Thoracic aorta (tissue), 2 donors: ENCODE data around the gene CHD6. TPM values are rescaled to one million over a fixed set of nuclear protein-coding genes. Genes with fewer than 3 reads are reported as not detected.

ENCODE experiments used
- ATAC-seq: fragments of 150-250 bp; one replicate; pipeline ENCODE4 v1.8.0; 2017; ENCODE audit warnings: low read depth; ENCODE audit not compliant: insufficient number of reproducible peaks, low FRiP score
- DNase-seq: peaks from one replicate; pipeline ENCODE4 v3.0.0-alpha.2; 2020; ENCODE audit warnings: low spot score
- H3K27ac ChIP-seq, 2 donors: fragments of 200-600 bp; sonication (generic); 1 replicate in 1 of 2; 2 replicates in 1 of 2; pipeline ENCODE4 v1.5.1; 2016; ENCODE audit warnings: mild to moderate bottlenecking in 2 of 2, moderate library complexity in 2 of 2
- H3K27me3 ChIP-seq: fragments of 200-600 bp; sonication (generic); replicated peaks from 2 replicates; pipeline ENCODE4 v1.6.0; 2016; ENCODE audit warnings: mild to moderate bottlenecking; ENCODE audit not compliant: insufficient read depth
- H3K36me3 ChIP-seq: fragments of 200-600 bp; sonication (generic); one replicate; pipeline ENCODE4 v1.5.1; 2016
- H3K4me1 ChIP-seq, 2 donors: fragments of 200-600 bp; sonication (generic); 1 replicate in 1 of 2; 2 replicates in 1 of 2; pipeline versions ENCODE4 v1.5.1 to v1.6.0; 2016; ENCODE audit warnings: low read depth in 2 of 2, mild to moderate bottlenecking in 1 of 2; ENCODE audit not compliant: control insufficient read depth in 1 of 2
- H3K4me3 ChIP-seq: fragments of 200-600 bp; sonication (generic); 2 replicates; pipeline ENCODE4 v1.5.1; 2016; ENCODE audit warnings: mild to moderate bottlenecking
- H3K9me3 ChIP-seq: fragments of 200-600 bp; sonication (generic); 2 replicates; pipeline ENCODE4 v1.5.1; 2016
- CTCF ChIP-seq: fragments of 200-600 bp; sonication (generic); IDR thresholded peaks from one replicate; pipeline ENCODE4 v1.5.1; 2019; ENCODE audit warnings: antibody characterized with exemption
- total RNA-seq, 2 donors: library from RNA; depleted of rRNA; stranded (reverse); fragments of >200 nt; gene quantifications; one replicate each; pipeline versions ENCODE4 v1.1.0 to v1.2.3, GENCODE V29; 2016

The CHD6 gene
- total RNA-seq, 2 donors from 2014 or later: 43.9 to 44.6 TPM

- no peak overlapping the region for H3K27ac ChIP-seq
- H3K9me3 ChIP-seq: no peaks in the 10 kb centered on the region
- no peaks in the 10 kb centered on the region for H3K36me3 ChIP-seq
- DNase-seq (no peak), ATAC-seq (no peak)
- H3K27me3 ChIP-seq: no peaks in the 10 kb centered on the region
- H3K4me1 ChIP-seq: peaks cover 0 to 16% of the 10 kb centered on the region in 2 donors
- no peak for TF ChIP-seq CTCF
- no peak overlapping the region for H3K4me3 ChIP-seq
Measured at GRCh38 chr20:41394931-41395666, 223.1 kb downstream of the CHD6 start.

- Histone ChIP-seq H3K36me3 (no peaks in the 10 kb centered on the region), H3K9me3 (no peaks in the 10 kb centered on the region), H3K4me1 (peaks cover 0 to 16% of the 10 kb centered on the region in 2 donors), H3K27ac (no peak overlapping the region), H3K27me3 (no peaks in the 10 kb centered on the region), H3K4me3 (no peak overlapping the region)
- no peak for TF ChIP-seq CTCF
- DNase-seq (no peak), ATAC-seq (no peak)
Measured at GRCh38 chr20:41394081-41394480, 224.1 kb downstream of the CHD6 start.

GRCh38 chr20:41393705-41394066 is 224.5 kb downstream of the CHD6 start:
- Histone ChIP-seq H3K27me3 (no peaks in the 10 kb centered on the region), H3K4me3 (no peak overlapping the region), H3K27ac (no peak overlapping the region), H3K9me3 (no peaks in the 10 kb centered on the region), H3K36me3 (no peaks in the 10 kb centered on the region), H3K4me1 (peaks cover 0 to 16% of the 10 kb centered on the region in 2 donors)
- no peak for DNase-seq
- no peak for ATAC-seq
- no peak for TF ChIP-seq CTCF

GRCh38 chr20:41392871-41393704 is 225.1 kb downstream of the CHD6 start:
- ATAC-seq: no peak
- peaks cover 0 to 16% of the 10 kb centered on the region in 2 donors for H3K4me1 ChIP-seq

More at GRCh38 chr20:41392871-41393704, 225.1 kb downstream of the CHD6 start:
- Histone ChIP-seq H3K27me3 (no peaks in the 10 kb centered on the region), H3K9me3 (no peaks in the 10 kb centered on the region), H3K27ac (no peak overlapping the region), H3K36me3 (no peaks in the 10 kb centered on the region), H3K4me3 (no peak overlapping the region)
- no peak for TF ChIP-seq CTCF
- no peak for DNase-seq
